ENCODE measurements around the gene NCOR2.
A peak's percentile ranks its signal among the peaks of the same experiment; 100 is the strongest.

The NCOR2 gene

DNA sequence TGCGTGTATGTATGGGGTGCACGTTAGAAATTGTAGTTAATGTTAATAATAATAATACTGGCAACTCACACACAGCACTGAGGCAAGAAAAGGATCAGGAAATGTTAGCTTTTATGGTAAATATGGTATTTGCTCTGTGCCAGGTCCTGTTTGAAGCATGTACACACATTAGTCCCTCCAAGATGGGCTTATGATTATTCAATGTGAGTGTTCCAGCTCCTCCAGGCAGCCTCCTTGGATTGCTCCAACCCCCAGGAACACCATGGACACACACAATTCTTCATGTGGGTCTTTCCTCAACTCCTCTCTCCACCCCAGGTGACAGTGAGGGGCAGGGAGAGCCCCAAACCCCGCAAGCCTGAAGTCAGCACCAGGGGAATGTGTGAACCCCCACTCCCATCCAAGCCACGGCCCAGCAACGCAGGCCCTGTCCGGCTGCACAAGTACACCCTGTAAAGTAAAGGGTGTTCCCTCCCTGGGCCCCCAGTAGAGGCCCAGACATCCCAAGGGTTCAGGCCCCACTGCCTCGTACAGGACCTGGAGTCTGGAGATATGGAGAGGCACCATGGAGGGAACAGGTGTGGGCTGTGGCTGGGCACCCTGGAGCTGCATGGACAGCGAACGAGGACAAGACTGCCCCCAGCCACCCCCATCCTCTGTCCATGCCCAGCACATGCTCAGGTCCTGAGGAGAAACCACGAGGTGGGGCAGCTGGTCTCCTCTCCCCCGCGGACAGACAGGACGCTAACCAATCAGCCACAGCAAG is 41.3 kb downstream of the NCOR2 start:
- DNase-seq (ENCODE audit: low spot score), result no peak

- no peak for DNase-seq (ENCODE audit: low spot score)
Measured at GRCh38 chr12:124525455-124525854, 42.0 kb downstream of the NCOR2 start.

- DNase-seq (ENCODE audit: low spot score), result peak; percentile 96
Measured at GRCh38 chr12:124524231-124524925, 43.0 kb downstream of the NCOR2 start.

GRCh38 chr12:124523071-124523470 is 44.3 kb downstream of the NCOR2 start:
- peak; percentile 59 for DNase-seq (ENCODE audit: low spot score)

DNA sequence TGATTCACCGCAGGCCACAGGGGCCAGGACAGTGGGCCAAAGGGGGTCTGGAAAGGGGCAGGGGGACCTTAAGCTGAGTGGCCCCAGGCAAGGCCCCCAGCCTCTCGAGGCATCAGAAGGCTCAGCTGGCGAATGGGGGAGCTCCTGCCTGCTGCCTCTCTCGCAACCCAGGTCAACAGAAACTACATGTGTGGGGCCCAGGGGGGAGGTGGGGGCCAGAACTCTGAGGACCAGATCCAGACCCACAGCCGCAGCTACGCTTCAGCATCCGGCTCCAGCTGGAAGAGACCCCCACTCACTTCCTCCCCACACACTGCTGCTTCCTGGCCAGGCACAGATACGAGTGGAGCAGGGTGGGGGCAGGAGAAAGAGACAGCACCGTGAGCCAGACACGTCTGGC is 46.5 kb downstream of the NCOR2 start:
- no peak for DNase-seq (ENCODE audit: low spot score)

DNA sequence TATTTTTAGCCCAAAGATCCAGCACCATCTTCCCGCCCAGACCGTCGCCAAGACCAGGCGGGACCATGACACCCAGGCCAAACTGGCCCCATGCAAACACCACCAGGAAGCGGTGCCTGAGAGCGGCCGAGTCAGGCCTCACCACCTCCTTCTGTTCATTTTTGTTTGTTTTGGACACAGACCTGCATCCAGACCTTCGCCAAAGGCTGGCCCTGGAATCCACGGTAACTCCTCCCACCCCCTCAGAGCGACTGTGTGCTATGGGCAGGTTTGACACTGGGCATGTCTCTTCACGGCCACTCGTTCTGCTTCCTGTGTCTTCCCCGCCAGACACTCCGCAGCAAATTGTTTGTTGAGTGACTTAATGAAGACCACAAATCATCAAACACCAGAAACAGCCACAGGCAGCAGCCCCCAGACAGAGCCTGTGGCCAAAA is 47.1 kb downstream of the NCOR2 start:
- DNase-seq (ENCODE audit: low spot score), result no peak

- no peak for DNase-seq (ENCODE audit: low spot score)
Measured at GRCh38 chr12:124519746-124520145, 47.7 kb downstream of the NCOR2 start.

GRCh38 chr12:124518051-124518932 is 49.1 kb downstream of the NCOR2 start:
- peak; percentile 97 for DNase-seq (ENCODE audit: low spot score)
